ENCODE data around the gene BANP.

Gene BANP

DNA sequence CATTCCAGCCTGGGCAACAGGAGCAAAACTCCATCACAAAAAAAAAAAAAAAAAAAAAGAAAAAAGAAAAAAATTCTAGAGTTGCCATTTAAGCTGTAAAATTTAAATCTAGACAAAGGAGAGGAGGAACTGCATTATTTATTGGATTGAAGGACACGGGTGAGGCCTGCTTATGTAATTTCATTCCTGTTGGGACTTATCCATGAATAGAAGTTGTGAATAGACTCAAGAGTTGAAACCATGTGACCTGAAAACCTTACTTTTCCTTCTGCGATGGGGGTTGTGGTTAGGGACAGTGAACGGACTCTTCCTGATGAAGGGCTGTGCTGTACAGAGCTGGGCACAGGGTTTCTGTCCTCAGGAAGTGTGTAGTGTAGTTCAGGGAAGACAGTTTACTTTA is 22.5 kb downstream of the BANP start:
- H2AK5ac ChIP-seq (ENCODE audit: low read length, severe bottlenecking), result no peak overlapping the region
- no peaks in the 10 kb centered on the region for H3K27me3 ChIP-seq (ENCODE audit: control insufficient read depth in 1 of 2, insufficient read depth in 1 of 2, low read length in 2 of 2)
- no peak for DNase-seq
- no peak overlapping the region for H3K4me2 ChIP-seq (ENCODE audit: low read length, poor library complexity, severe bottlenecking)
- H4K91ac ChIP-seq (ENCODE audit: low read length), result no peak overlapping the region
- H3K18ac ChIP-seq (ENCODE audit: low read depth in 1 of 2, low read length in 2 of 2), result no peak overlapping the region
- H3K9me3 ChIP-seq (ENCODE audit: control insufficient read depth, low read length), result peaks cover 23% of the 10 kb centered on the region
- H2AFZ ChIP-seq (ENCODE audit: low read depth, low read length), result no peak overlapping the region
- no peak overlapping the region for H3K14ac ChIP-seq (ENCODE audit: low read length in 2 of 2)
- no peak overlapping the region for H2BK15ac ChIP-seq (ENCODE audit: low read depth, poor library complexity, severe bottlenecking)
- H3K9ac ChIP-seq (ENCODE audit: low read length), result no peak overlapping the region
- no peak overlapping the region for H2BK12ac ChIP-seq (ENCODE audit: low read length in 2 of 2)
- over 99% methylated on average over 3 of the region's 3 CpGs for WGBS
- no peak overlapping the region for H4K8ac ChIP-seq (ENCODE audit: low read length)
- H3K23ac ChIP-seq (ENCODE audit: low read length in 2 of 2), result no peak overlapping the region
- no peak overlapping the region for H2BK5ac ChIP-seq (ENCODE audit: low read depth, low read length, poor library complexity, severe bottlenecking)
- no peak overlapping the region for H3K4me3 ChIP-seq (ENCODE audit: insufficient read depth in 1 of 2, low read depth in 1 of 2, low read length in 2 of 2)
- peaks cover 9 to 22% of the 10 kb centered on the region in 2 experiments for H3K36me3 ChIP-seq (ENCODE audit: control insufficient read depth in 1 of 2, insufficient read depth in 2 of 2, low read depth in 1 of 2, low read length in 2 of 2)
- H3K4ac ChIP-seq (ENCODE audit: low read depth in 1 of 2, low read length in 2 of 2), result no peak overlapping the region
- peaks cover 4% of the 10 kb centered on the region for H3K4me1 ChIP-seq (ENCODE audit: control insufficient read depth, insufficient read depth, low read depth, low read length)
- peaks cover 32% of the 10 kb centered on the region for H3K79me1 ChIP-seq (replicated peaks; ENCODE audit: low read length, poor library complexity, severe bottlenecking)
- no peak overlapping the region for H3K27ac ChIP-seq (ENCODE audit: low read length, poor library complexity, severe bottlenecking)
- no peak overlapping the region for H2BK120ac ChIP-seq (ENCODE audit: low read depth, low read length)

DNA sequence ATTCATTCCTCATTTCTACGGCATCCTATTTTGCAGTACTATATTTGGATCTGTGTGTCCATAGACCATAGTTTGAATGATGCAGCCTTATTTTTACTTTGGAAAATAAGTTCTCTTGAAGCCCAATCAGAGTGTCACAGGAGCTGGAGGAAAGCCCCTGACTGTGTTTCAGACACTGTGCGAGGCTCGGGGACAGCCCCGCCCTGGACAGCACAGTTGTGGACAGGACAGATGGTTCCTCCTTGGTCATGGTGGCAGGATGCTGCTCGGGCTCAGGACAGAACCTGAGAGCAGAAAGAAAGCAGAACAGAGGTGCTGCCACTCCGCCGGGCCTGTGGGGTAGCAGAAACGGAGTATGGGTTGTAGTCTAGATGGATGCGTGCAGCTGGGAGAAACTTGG is 22.9 kb downstream of the BANP start:
- H3K9ac ChIP-seq (ENCODE audit: low read length), result no peak overlapping the region
- H3K14ac ChIP-seq (ENCODE audit: low read length in 2 of 2), result no peak overlapping the region
- H2BK120ac ChIP-seq (ENCODE audit: low read depth, low read length), result no peak overlapping the region
- peaks cover 33% of the 10 kb centered on the region for H3K79me1 ChIP-seq (replicated peaks; ENCODE audit: low read length, poor library complexity, severe bottlenecking)
- no peak overlapping the region for H3K4me3 ChIP-seq (ENCODE audit: insufficient read depth in 1 of 2, low read depth in 1 of 2, low read length in 2 of 2)
- no peak overlapping the region for H2BK5ac ChIP-seq (ENCODE audit: low read depth, low read length, poor library complexity, severe bottlenecking)
- 97% methylated on average over 9 of the region's 9 CpGs for WGBS
- no peak overlapping the region for H3K4me2 ChIP-seq (ENCODE audit: low read length, poor library complexity, severe bottlenecking)
- H3K36me3 ChIP-seq (ENCODE audit: control insufficient read depth in 1 of 2, insufficient read depth in 2 of 2, low read depth in 1 of 2, low read length in 2 of 2), result peaks cover 12 to 23% of the 10 kb centered on the region in 2 experiments
- H3K9me3 ChIP-seq (ENCODE audit: control insufficient read depth, low read length), result peaks cover 23% of the 10 kb centered on the region
- DNase-seq, result no peak
- no peak overlapping the region for H3K27ac ChIP-seq (ENCODE audit: low read length, poor library complexity, severe bottlenecking)
- no peak overlapping the region for H2BK15ac ChIP-seq (ENCODE audit: low read depth, poor library complexity, severe bottlenecking)
- no peak overlapping the region for H3K18ac ChIP-seq (ENCODE audit: low read depth in 1 of 2, low read length in 2 of 2)
- no peak overlapping the region for H2AFZ ChIP-seq (ENCODE audit: low read depth, low read length)
- H3K4me1 ChIP-seq (ENCODE audit: control insufficient read depth, insufficient read depth, low read depth, low read length), result peaks cover 2% of the 10 kb centered on the region
- H2AK5ac ChIP-seq (ENCODE audit: low read length, severe bottlenecking), result no peak overlapping the region
- no peak overlapping the region for H2BK12ac ChIP-seq (ENCODE audit: low read length in 2 of 2)
- no peak overlapping the region for H4K8ac ChIP-seq (ENCODE audit: low read length)
- H3K23ac ChIP-seq (ENCODE audit: low read length in 2 of 2), result no peak overlapping the region
- no peak overlapping the region for H4K91ac ChIP-seq (ENCODE audit: low read length)
- H3K4ac ChIP-seq (ENCODE audit: low read depth in 1 of 2, low read length in 2 of 2), result no peak overlapping the region
- no peaks in the 10 kb centered on the region for H3K27me3 ChIP-seq (ENCODE audit: control insufficient read depth in 1 of 2, insufficient read depth in 1 of 2, low read length in 2 of 2)

- Histone ChIP-seq H2BK15ac (ENCODE audit: low read depth, poor library complexity, severe bottlenecking) (no peak overlapping the region), H3K27ac (ENCODE audit: low read length, poor library complexity, severe bottlenecking) (no peak overlapping the region), H3K9ac (ENCODE audit: low read length) (peak overlapping the region; percentile 71), H3K4me1 (ENCODE audit: control insufficient read depth, insufficient read depth, low read depth, low read length) (peaks cover 2% of the 10 kb centered on the region), H3K4ac (ENCODE audit: low read depth in 1 of 2, low read length in 2 of 2) (no peak overlapping the region), H3K14ac (ENCODE audit: low read length in 2 of 2) (no peak overlapping the region), H3K36me3 (ENCODE audit: control insufficient read depth in 1 of 2, insufficient read depth in 2 of 2, low read depth in 1 of 2, low read length in 2 of 2) (peaks cover 18 to 27% of the 10 kb centered on the region in 2 experiments), H3K18ac (ENCODE audit: low read depth in 1 of 2, low read length in 2 of 2) (no peak overlapping the region), H3K27me3 (ENCODE audit: control insufficient read depth in 1 of 2, insufficient read depth in 1 of 2, low read length in 2 of 2) (no peaks in the 10 kb centered on the region), H2BK120ac (ENCODE audit: low read depth, low read length) (no peak overlapping the region), H3K9me3 (ENCODE audit: control insufficient read depth, low read length) (peaks cover 14% of the 10 kb centered on the region), H2BK12ac (ENCODE audit: low read length in 2 of 2) (no peak overlapping the region), H3K79me1 (replicated peaks; ENCODE audit: low read length, poor library complexity, severe bottlenecking) (peaks cover 35% of the 10 kb centered on the region), H3K4me3 (ENCODE audit: insufficient read depth in 1 of 2, low read depth in 1 of 2, low read length in 2 of 2) (peak overlapping the region in 1 of 2 experiments; percentile 31), H2BK5ac (ENCODE audit: low read depth, low read length, poor library complexity, severe bottlenecking) (no peak overlapping the region), H2AFZ (ENCODE audit: low read depth, low read length) (no peak overlapping the region), H4K91ac (ENCODE audit: low read length) (no peak overlapping the region), H3K4me2 (ENCODE audit: low read length, poor library complexity, severe bottlenecking) (no peak overlapping the region), H4K8ac (ENCODE audit: low read length) (no peak overlapping the region), H2AK5ac (ENCODE audit: low read length, severe bottlenecking) (no peak overlapping the region), H3K23ac (ENCODE audit: low read length in 2 of 2) (no peak overlapping the region)
- WGBS, result 63% methylated on average over 2 of the region's 3 CpGs
- no peak for DNase-seq
These were observed 25.4 kb downstream of the BANP start for GRCh38 chr16:87976665-87977064.

DNA sequence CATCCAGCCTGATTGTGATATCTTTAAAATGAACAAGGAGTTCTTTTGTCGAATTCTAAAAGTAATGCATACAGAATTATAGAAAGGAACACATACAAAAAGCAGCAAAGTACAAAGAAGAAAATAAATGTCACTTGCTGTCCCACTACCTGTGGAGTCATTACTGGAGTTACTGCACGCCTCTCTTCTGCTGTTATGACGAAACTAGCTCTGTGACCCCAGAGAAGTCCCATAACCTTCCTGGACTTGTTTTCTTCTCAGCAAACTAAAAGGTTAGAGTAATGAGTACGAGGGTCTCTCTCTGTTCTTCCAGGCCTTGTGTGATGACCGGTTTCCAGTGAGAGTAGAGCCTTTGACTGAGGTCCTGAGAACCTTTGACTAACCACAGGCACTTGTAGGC is 26.9 kb downstream of the BANP start:
- Histone ChIP-seq H3K14ac (ENCODE audit: low read length in 2 of 2) (no peak overlapping the region), H2BK15ac (ENCODE audit: low read depth, poor library complexity, severe bottlenecking) (no peak overlapping the region), H3K23ac (ENCODE audit: low read length in 2 of 2) (no peak overlapping the region), H3K27me3 (ENCODE audit: control insufficient read depth in 1 of 2, insufficient read depth in 1 of 2, low read length in 2 of 2) (no peaks in the 10 kb centered on the region), H2BK5ac (ENCODE audit: low read depth, low read length, poor library complexity, severe bottlenecking) (no peak overlapping the region), H3K4me3 (ENCODE audit: insufficient read depth in 1 of 2, low read depth in 1 of 2, low read length in 2 of 2) (no peak overlapping the region), H4K8ac (ENCODE audit: low read length) (no peak overlapping the region), H3K36me3 (ENCODE audit: control insufficient read depth in 1 of 2, insufficient read depth in 2 of 2, low read depth in 1 of 2, low read length in 2 of 2) (peaks cover 26 to 35% of the 10 kb centered on the region in 2 experiments), H3K4ac (ENCODE audit: low read depth in 1 of 2, low read length in 2 of 2) (no peak overlapping the region), H2BK120ac (ENCODE audit: low read depth, low read length) (no peak overlapping the region), H2AFZ (ENCODE audit: low read depth, low read length) (no peak overlapping the region), H2AK5ac (ENCODE audit: low read length, severe bottlenecking) (no peak overlapping the region), H2BK12ac (ENCODE audit: low read length in 2 of 2) (no peak overlapping the region), H3K9ac (ENCODE audit: low read length) (no peak overlapping the region), H3K79me1 (replicated peaks; ENCODE audit: low read length, poor library complexity, severe bottlenecking) (peaks cover 30% of the 10 kb centered on the region), H4K91ac (ENCODE audit: low read length) (no peak overlapping the region), H3K4me2 (ENCODE audit: low read length, poor library complexity, severe bottlenecking) (no peak overlapping the region), H3K9me3 (ENCODE audit: control insufficient read depth, low read length) (no peaks in the 10 kb centered on the region), H3K4me1 (ENCODE audit: control insufficient read depth, insufficient read depth, low read depth, low read length) (peaks cover 3% of the 10 kb centered on the region), H3K27ac (ENCODE audit: low read length, poor library complexity, severe bottlenecking) (no peak overlapping the region), H3K18ac (ENCODE audit: low read depth in 1 of 2, low read length in 2 of 2) (no peak overlapping the region)
- WGBS, result 95% methylated on average over 4 of the region's 5 CpGs
- DNase-seq, result no peak

All from mesenchymal stem cell (in vitro differentiated cells and primary cell).